Brain microvascular endothelial cell (primary cell): Measurements from ENCODE around the gene ESPN.
"Not testable (repeated sequence)": the region's sequence is repeated elsewhere in the genome, so short reads cannot be mapped to it uniquely, and the experiment has no call there.

Experiments used
- DNase-seq: peaks from one replicate; pipeline ENCODE4 v3.0.0-alpha.2; 2020
- H3K27ac ChIP-seq: fragments of 250-450 bp; sonication (Bioruptor Pico); 2 replicates; pipeline ENCODE4 v1.5.1; 2020; ENCODE audit warnings: mild to moderate bottlenecking, moderate library complexity
- H3K27me3 ChIP-seq: fragments of 250-450 bp; sonication (Bioruptor Pico); replicated peaks from 2 replicates; pipeline ENCODE4 v1.5.1; 2020; ENCODE audit warnings: mild to moderate bottlenecking
- H3K36me3 ChIP-seq: fragments of 250-450 bp; sonication (Bioruptor Pico); replicated peaks from 2 replicates; pipeline ENCODE4 v1.5.1; 2020; ENCODE audit warnings: mild to moderate bottlenecking
- H3K4me3 ChIP-seq: 2 replicates; pipeline ENCODE4 v1.5.1; 2011; ENCODE audit warnings: low read depth, mild to moderate bottlenecking, control low read depth, low read length, moderate library complexity
- CTCF ChIP-seq: IDR thresholded peaks from 2 replicates; pipeline ENCODE4 v1.5.1; 2011; ENCODE audit warnings: low read depth, mild to moderate bottlenecking, moderate library complexity, low read length, control low read depth, inconsistent platforms; ENCODE audit errors: missing control alignments
- in situ Hi-C: cut with HindIII; loops from 2 replicates; pipeline ENCODE4 v1.10.0; 2017; ENCODE audit warnings: low sequenced_read_pairs, low pct_ligation_motif_present

The ESPN gene

GRCh38 chr1:6454856-6455751, 30.5 kb downstream of the ESPN start:
- H3K4me3 ChIP-seq, result no peak overlapping the region

DNA sequence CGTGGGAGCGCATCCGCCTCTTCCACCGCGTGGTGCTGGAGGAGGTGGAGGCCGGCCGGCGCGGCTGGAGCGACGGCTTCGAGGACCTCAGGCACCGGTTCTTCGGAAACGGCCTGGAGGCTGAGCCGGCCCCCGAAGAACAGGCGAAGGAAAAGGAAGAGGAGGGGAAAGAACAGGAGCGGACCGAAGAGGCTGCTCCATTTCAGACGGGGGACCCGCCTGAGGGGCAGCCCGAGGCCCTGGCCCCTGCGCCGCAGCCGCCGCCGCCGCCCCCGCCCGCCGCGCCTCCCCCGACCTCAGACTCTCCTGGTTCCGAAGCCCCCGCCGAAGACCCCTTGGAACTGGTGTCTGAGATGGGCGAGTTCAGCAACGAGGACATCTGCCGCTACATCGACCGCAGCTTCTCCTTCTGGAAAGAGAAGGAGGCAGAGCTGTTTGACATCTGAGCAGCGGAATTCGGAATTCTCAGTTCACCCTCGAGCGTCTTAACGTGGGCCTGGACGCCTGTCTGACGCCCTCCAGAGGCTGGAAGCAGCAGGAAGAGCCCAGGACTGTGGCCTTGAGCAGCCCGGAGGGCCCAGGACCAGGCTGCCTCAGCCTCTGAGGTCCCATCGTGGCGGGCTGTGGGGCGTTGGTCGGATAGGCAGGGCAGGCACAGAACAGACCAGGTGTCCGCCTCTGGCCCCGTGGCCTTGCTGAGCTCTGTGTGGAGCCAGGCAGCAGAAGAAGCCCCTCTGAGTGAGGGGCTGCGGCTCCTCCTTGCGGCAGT, 31.4 kb downstream of the ESPN start:
- H3K27ac ChIP-seq, H3K36me3 ChIP-seq, H3K4me3 ChIP-seq, in situ Hi-C loops, DNase-seq: not testable (repeated sequence)
- H3K27me3 ChIP-seq, result peaks cover 54% of the 10 kb centered on the region
- peak; percentile 9 for TF ChIP-seq CTCF

More at GRCh38 chr1:6454856-6455751, 30.5 kb downstream of the ESPN start:
- in situ Hi-C loops, result no loop called here
- Histone ChIP-seq H3K27me3 (peaks cover 61% of the 10 kb centered on the region), H3K27ac (no peak overlapping the region), H3K36me3 (no peaks in the 10 kb centered on the region)
- TF ChIP-seq CTCF, result no peak
- DNase-seq, result no peak

DNA sequence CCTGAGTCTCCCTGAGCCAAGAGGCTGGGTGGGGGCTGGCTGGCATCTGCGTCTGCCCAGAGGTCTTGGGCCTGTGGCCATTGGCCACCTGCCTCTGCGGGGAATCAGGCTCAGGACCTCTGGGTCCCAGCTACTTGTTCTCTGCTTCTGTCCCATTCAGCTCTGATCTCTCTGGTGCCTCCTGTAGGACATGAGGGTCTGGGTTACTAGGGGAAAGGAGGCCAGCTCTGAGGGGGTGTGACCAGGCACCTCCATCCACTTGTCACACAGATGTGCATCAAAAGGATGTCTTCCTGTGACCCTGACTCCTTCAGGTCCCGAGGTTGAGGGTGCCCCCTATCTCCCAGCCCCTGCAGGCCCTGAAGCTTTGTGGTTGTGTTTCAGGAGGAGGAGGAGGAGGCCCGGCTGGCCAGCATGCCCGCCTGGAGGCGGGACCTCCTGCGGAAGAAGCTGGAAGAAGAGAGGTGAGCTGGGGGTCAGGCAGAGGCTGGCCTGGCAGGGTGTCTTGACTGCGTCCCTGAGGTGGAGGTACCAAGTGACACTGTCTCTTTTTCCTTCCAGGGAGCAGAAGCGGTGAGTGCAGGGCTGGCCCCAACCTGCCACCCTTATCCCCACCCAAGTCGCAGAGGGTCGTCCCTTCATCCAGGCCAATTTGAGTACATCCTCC, 32.4 kb downstream of the ESPN start:
- H3K4me3 ChIP-seq, result no peak overlapping the region
- in situ Hi-C loops, result no loop called here
- peaks cover 44% of the 10 kb centered on the region for H3K27me3 ChIP-seq

DNA sequence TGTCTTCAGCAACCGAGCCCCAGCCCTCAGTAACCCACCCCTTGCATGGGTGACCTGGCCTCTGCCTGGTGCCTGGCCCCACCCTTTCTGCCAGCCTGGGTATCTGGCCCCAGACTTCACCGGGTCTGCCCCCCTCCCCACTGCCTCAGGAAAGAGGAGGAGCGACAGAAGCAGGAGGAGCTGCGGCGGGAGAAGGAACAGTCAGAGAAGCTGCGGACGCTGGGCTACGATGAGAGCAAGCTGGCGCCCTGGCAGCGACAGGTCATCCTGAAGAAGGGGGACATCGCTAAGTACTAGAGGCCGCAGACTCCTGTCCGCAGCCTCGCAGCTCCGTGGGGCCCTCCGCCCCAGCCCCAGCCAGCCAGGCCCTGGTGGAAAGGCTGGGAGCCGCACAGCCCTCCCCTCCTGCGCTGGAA, 35.3 kb downstream of the ESPN start:
- in situ Hi-C loops, result no loop called here
- H3K27ac ChIP-seq, result no peak overlapping the region
- H3K27me3 ChIP-seq, result peaks cover 19% of the 10 kb centered on the region
- peaks cover 17% of the 10 kb centered on the region for H3K36me3 ChIP-seq
- no peak for DNase-seq
- no peak for TF ChIP-seq CTCF
- H3K4me3 ChIP-seq, result no peak overlapping the region

More for the DNA sequence above, 32.4 kb downstream of the ESPN start:
- DNase-seq, result no peak
- no peak overlapping the region for H3K27ac ChIP-seq
- no peak for TF ChIP-seq CTCF
- H3K36me3 ChIP-seq, result peaks cover 8% of the 10 kb centered on the region

- Histone ChIP-seq H3K27ac (no peak overlapping the region), H3K36me3 (peaks cover 17% of the 10 kb centered on the region), H3K27me3 (peaks cover 13% of the 10 kb centered on the region), H3K4me3 (no peak overlapping the region)
- in situ Hi-C loops, result no loop called here
- no peak for TF ChIP-seq CTCF
- no peak for DNase-seq
Measured at GRCh38 chr1:6460301-6461050, 35.9 kb downstream of the ESPN start.
